MCF 10A (cell line): ENCODE measurements around the gene SPSB4. TPM values are rescaled to one million over a fixed set of nuclear protein-coding genes. Genes with fewer than 3 reads are reported as not detected.

ENCODE experiments used
- BruUV-seq: library from RNA; stranded (reverse); fragments of 400-500 nt; replicated peaks from 2 replicates; lab custom pipeline; 2021; lab: Mats Ljungman, UMichigan
- CTCF ChIA-PET: fragments of 300-600 bp; sonication (Branson Sonifier 250); formaldehyde crosslinking; extraction: SDS; loops from one replicate; lab custom pipeline; 2021; ENCODE audit warnings: antibody characterized with exemption, inconsistent platforms; lab: Yijun Ruan, JAX
- POLR2A ChIA-PET: fragments of 300-600, 350-650 bp; sonication (Branson Sonifier 250); formaldehyde crosslinking; extraction: SDS; loops from one replicate; lab custom pipeline; 2020; ENCODE audit warnings: antibody characterized with exemption, inconsistent platforms; lab: Yijun Ruan, JAX
- DNase-seq: peaks from one replicate; pipeline ENCODE4 v3.0.0-alpha.2; 2018; ENCODE audit not compliant: unreplicated experiment
- H3K27ac Mint-ChIP-seq: one replicate; pipeline ENCODE4 v1.8.0; 2022; ENCODE audit warnings: mild to moderate bottlenecking, low read depth, mixed read lengths; ENCODE audit not compliant: unreplicated experiment
- H3K27me3 Mint-ChIP-seq: one replicate; pipeline ENCODE4 v1.8.0; 2022; ENCODE audit warnings: mixed read lengths; ENCODE audit not compliant: insufficient read depth, unreplicated experiment
- H3K36me3 Mint-ChIP-seq: one replicate; pipeline ENCODE4 v1.8.0; 2022; ENCODE audit warnings: mild to moderate bottlenecking, moderate library complexity, mixed read lengths; ENCODE audit not compliant: insufficient read depth, unreplicated experiment
- H3K4me1 Mint-ChIP-seq: one replicate; pipeline ENCODE4 v1.8.0; 2022; ENCODE audit warnings: mixed read lengths; ENCODE audit not compliant: insufficient read depth, unreplicated experiment
- H3K4me3 Mint-ChIP-seq: one replicate; pipeline ENCODE4 v1.8.0; 2022; ENCODE audit warnings: mild to moderate bottlenecking, moderate library complexity, mixed read lengths; ENCODE audit not compliant: unreplicated experiment
- H3K9me3 Mint-ChIP-seq: one replicate; pipeline ENCODE4 v1.8.0; 2022; ENCODE audit warnings: mixed read lengths; ENCODE audit not compliant: unreplicated experiment
- intact Hi-C: fragments of 100-400 bp; cut with micrococcal nuclease; formaldehyde crosslinking; loops from 2 replicates; pipeline ENCODE4 v1.14.1; 2022
- total RNA-seq: library from RNA; stranded (reverse); gene quantifications from 2 replicates; pipeline ENCODE4 v1.2.3, GENCODE V29; 2022
- TF ChIP-seq, protein P1 (sequence below): fragments of 200-600 bp; IDR thresholded peaks from one replicate; pipeline ENCODE4 v1.8.0; 2022; ENCODE audit warnings: antibody characterized with exemption, mild to moderate bottlenecking; ENCODE audit not compliant: unreplicated experiment

Gene SPSB4
- total RNA-seq, 1 experiment from 2014 or later: not detected

DNA sequence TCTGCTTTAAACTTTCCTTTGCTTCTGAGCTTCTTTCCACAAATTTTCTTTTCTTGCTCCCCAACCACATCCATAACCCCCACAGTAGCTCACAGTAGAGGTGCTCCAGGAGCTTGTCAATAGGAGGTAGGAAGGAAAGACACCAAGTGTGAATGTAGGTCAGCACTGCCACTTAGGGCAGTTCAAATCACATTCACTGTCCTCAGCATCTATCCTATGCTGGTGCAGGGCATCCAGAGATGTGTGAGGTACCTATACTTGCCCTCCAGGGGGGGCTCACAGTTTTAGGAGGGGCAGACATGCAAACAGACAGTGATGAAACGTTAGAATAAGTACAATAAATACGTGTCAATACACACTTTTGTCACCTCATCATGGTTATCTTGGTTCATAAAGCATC is 1.5 kb upstream of the SPSB4 start:
- no peak for DNase-seq
- CTCF ChIA-PET: interaction anchor here (0.8 to 2.9 kb wide), 9 partner anchors 10 to 152 kb away, joined by 3 to 14 read pairs (median 3); no protein-coding TSS in a partner anchor
- Mint-ChIP-seq H3K9me3 (no peaks in the 10 kb centered on the region), H3K27me3 (peaks cover 49% of the 10 kb centered on the region), H3K27ac (no peak overlapping the region), H3K36me3 (no peaks in the 10 kb centered on the region), H3K4me3 (no peak overlapping the region), H3K4me1 (peaks cover 11% of the 10 kb centered on the region)
- BruUV-seq: no TSS peak
- intact Hi-C loops: no loop called here
- POLR2A ChIA-PET: no interaction called here
- TF ChIP-seq, protein P1, sequence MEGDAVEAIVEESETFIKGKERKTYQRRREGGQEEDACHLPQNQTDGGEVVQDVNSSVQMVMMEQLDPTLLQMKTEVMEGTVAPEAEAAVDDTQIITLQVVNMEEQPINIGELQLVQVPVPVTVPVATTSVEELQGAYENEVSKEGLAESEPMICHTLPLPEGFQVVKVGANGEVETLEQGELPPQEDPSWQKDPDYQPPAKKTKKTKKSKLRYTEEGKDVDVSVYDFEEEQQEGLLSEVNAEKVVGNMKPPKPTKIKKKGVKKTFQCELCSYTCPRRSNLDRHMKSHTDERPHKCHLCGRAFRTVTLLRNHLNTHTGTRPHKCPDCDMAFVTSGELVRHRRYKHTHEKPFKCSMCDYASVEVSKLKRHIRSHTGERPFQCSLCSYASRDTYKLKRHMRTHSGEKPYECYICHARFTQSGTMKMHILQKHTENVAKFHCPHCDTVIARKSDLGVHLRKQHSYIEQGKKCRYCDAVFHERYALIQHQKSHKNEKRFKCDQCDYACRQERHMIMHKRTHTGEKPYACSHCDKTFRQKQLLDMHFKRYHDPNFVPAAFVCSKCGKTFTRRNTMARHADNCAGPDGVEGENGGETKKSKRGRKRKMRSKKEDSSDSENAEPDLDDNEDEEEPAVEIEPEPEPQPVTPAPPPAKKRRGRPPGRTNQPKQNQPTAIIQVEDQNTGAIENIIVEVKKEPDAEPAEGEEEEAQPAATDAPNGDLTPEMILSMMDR: no peak

DNA sequence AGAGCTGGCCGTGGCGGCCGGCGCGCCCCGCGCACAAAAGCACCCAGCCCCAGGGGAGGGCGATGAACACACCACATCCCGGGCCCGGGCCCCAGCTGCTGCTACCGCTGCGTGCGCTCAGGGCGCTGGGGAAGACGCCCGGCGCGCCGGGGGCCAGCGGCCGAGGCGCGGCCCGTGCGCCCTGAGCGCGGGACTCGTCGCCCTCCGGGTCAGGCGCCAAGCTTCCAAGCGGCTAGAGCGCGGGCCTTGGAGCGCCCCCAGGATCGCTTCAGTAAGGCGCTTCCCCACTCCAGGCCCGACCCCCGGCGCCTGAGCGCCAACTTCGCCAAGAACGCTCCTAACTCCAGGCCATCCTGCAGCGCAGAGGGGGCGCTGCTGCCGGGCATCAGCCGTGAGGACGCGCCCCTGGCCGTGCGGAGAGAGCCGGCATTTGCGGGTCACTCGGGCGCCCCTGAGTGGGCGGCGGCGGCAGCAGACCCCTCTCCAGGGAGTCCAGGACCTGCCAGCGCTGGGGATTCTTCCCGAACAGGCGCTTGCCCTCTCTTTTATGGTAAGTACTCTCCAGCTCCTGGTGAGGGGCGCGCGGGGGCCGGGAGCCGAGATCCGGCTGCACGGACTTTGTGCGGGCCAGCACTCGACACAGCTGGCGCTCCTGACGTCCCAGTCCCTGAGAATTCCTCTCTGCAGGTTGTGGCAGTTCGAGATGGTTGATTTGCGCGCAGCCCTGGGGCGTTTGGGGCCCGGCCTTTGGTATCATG is 475 bp downstream of the SPSB4 start:
- Mint-ChIP-seq H3K4me1 (peaks cover 11% of the 10 kb centered on the region), H3K27ac (no peak overlapping the region), H3K4me3 (peak overlapping the region; percentile 12), H3K36me3 (no peaks in the 10 kb centered on the region), H3K27me3 (peaks cover 69% of the 10 kb centered on the region), H3K9me3 (no peaks in the 10 kb centered on the region)
- intact Hi-C loops: no loop called here
- DNase-seq: no peak
- POLR2A ChIA-PET: no interaction called here
- TF ChIP-seq, protein P1: no peak
- no TSS peak for BruUV-seq
- CTCF ChIA-PET: interaction anchor here (0.7 to 1.7 kb wide), 5 partner anchors 14 to 154 kb away, joined by 3 to 6 read pairs (median 5); no protein-coding TSS in a partner anchor

DNA sequence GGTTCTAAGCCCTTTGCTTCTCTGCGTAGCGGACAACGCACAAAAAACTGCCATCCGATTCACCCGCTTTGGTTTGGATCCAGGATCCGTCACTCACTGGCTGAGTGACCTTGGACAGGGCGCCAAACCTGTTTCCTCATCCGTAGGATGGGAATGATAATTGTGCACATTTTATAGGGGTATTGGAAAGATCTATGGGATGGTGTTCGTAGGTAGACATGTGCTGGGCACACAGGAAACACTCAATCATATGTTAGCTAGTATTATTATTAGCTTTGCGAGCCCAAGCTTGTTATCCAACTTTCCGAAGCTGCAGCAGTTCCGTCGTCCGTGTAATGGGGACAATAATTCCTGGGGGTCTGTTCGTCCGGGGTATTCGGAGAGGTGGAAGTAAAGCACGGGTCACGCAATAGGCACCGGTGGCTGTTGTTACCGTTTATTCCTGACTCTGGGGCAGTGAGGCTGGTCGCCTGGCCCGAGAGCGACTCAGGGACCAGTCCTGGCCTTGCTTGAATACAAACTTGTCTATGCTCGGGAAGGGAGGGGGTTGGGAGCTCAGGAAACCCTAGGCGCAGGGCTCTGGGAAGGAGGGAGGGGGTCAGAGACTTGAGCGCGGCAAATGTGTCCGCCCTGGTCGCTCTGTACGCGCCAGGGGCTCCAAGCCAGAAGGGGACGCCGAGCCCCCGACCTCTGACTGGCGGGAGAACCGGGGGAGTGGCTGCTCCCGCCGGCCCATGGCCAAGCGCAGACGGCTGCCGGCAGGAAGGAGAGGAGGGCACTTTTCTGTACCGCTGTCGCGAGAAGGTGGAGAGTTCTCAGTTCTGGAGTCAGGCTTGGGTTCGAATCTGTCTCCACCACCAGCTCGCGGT is 1.3 kb downstream of the SPSB4 start:
- peaks cover 4% of the 10 kb centered on the region for H3K4me1 Mint-ChIP-seq
- no peaks in the 10 kb centered on the region for H3K9me3 Mint-ChIP-seq
- DNase-seq: no peak
- BruUV-seq: no TSS peak
- CTCF ChIA-PET: interaction anchor here (1.5 kb wide), 1 partner anchor 22 kb away, joined by 5 read pairs; no protein-coding TSS in a partner anchor
- POLR2A ChIA-PET: no interaction called here
- peaks cover 73% of the 10 kb centered on the region for H3K27me3 Mint-ChIP-seq
- TF ChIP-seq, protein P1: no peak
- no peaks in the 10 kb centered on the region for H3K36me3 Mint-ChIP-seq
- intact Hi-C loops: no loop called here
- H3K27ac Mint-ChIP-seq: no peak overlapping the region
- peak overlapping the region; percentile 12 for H3K4me3 Mint-ChIP-seq

- ChIA-PET POLR2A (interaction anchor here (2.1 kb wide), 1 partner anchor 15 kb away, joined by 4 read pairs; no protein-coding TSS in a partner anchor), CTCF (no interaction called here)
- no peak for DNase-seq
- H3K27ac Mint-ChIP-seq: no peak overlapping the region
- no peaks in the 10 kb centered on the region for H3K9me3 Mint-ChIP-seq
- TF ChIP-seq, protein P1: no peak
- no peak overlapping the region for H3K4me3 Mint-ChIP-seq
- peaks cover 60% of the 10 kb centered on the region for H3K27me3 Mint-ChIP-seq
- no TSS peak for BruUV-seq
- no peaks in the 10 kb centered on the region for H3K36me3 Mint-ChIP-seq
- intact Hi-C loops: no loop called here
- H3K4me1 Mint-ChIP-seq: no peaks in the 10 kb centered on the region
Measured at GRCh38 chr3:141055136-141055535, 4.0 kb downstream of the SPSB4 start.
